Sigmoid colon (tissue), 4 donors: ENCODE results near the gene CLSTN2.

Experiments
- EP300 ChIP-seq, 4 donors: sonication (generic); formaldehyde crosslinking; IDR thresholded peaks; one replicate each; pipeline ENCODE4 v1.6.1; 2017; ENCODE audit warnings: antibody characterized with exemption in 4 of 4
- POLR2A ChIP-seq, 2 donors: fragments of 450-650 bp; IDR thresholded peaks; one replicate each; pipeline ENCODE4 v1.6.1; 2016; ENCODE audit warnings: antibody characterized with exemption in 2 of 2, mild to moderate bottlenecking in 2 of 2, moderate library complexity in 2 of 2
- POLR2AphosphoS5 ChIP-seq, 4 donors: sonication (generic); formaldehyde crosslinking; IDR thresholded peaks; one replicate each; pipeline ENCODE4 v1.6.1; 2017; ENCODE audit warnings: antibody characterized with exemption in 4 of 4
- TF ChIP-seq, protein P1 (sequence below), 4 experiments: fragments of 450-650 bp in 3 of 4; fragments of 200-600 bp in 1 of 4; IDR thresholded peaks; one replicate each; pipeline ENCODE4 v1.5.1; 2016 to 2019; ENCODE audit warnings: antibody characterized with exemption in 4 of 4, mild to moderate bottlenecking in 3 of 4, moderate library complexity in 2 of 4

DNA sequence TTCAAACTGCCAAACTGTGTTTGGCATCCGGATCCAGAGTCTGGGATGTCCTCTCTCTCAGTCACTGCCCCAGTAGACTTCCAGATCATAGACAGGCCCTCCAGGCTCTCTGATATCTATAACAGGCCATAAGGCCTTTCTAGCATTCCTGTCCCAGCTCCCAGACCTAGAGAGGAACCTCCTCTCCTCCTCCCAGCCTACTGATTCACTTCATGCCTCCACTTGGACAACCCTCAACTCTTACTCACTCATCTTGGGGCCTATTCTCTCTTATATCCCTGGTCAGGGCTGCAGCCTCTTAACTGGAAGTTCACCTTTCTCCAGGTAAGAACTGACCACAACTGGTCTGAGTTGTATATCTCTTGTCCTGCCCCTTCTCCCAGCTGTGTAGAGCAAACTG lies 489.2 kb downstream of the CLSTN2 start:
- TF ChIP-seq, protein P1, sequence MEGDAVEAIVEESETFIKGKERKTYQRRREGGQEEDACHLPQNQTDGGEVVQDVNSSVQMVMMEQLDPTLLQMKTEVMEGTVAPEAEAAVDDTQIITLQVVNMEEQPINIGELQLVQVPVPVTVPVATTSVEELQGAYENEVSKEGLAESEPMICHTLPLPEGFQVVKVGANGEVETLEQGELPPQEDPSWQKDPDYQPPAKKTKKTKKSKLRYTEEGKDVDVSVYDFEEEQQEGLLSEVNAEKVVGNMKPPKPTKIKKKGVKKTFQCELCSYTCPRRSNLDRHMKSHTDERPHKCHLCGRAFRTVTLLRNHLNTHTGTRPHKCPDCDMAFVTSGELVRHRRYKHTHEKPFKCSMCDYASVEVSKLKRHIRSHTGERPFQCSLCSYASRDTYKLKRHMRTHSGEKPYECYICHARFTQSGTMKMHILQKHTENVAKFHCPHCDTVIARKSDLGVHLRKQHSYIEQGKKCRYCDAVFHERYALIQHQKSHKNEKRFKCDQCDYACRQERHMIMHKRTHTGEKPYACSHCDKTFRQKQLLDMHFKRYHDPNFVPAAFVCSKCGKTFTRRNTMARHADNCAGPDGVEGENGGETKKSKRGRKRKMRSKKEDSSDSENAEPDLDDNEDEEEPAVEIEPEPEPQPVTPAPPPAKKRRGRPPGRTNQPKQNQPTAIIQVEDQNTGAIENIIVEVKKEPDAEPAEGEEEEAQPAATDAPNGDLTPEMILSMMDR (IDR thresholded peaks at IDR 0.05) = no peak
- TF ChIP-seq POLR2A (IDR thresholded peaks at IDR 0.05) (no peak), EP300 (IDR thresholded peaks at IDR 0.05) (no peak), POLR2AphosphoS5 (IDR thresholded peaks at IDR 0.05) (no peak)
